ENCODE results near the gene ESYT2.
"Not testable (repeated sequence)": the region's sequence is repeated elsewhere in the genome, so short reads cannot be mapped to it uniquely, and the experiment has no call there.

Gene ESYT2

DNA sequence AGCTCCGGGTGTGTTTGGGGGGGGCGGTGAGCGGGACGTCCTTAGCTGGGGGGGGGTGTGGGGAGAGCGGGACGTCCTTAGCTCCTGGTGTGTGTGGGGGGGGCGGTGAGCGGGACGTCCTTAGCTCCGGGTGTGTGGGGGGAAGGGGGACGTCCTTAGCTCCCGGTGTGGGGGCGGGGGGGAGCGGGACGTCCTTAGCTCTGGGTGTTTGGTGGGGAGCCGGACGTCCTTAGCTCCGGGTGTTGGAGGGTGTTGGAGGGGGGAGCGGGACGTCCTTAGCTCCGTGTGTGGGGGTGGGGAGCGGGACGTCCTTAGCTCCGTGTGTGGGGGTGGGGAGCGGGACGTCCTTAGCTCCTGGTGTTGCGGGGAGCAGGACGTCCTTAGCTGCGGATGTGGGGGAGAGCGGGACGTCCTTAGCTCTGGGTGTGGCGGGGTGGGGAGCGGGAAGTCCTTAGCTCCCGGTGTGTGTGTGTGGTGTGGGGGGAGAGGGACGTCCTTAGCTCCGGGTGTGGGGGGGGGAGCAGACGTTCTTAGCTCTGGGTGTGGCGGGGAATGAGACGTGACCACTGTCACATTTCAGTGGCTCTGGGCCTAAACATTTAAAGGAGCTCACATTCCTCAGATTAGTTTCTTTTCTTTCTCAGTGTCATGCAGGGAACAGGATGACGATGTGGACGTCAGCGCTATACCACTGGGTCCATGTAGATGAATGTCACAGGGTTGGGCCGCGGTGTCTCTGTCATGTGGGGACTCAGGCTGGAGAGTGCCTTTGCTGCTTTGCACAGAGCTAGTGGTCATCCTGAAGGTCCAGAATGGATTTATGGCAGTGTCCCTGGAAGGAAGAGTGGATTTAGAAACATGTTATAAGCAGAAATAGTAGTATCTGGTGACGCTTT, 34.5 kb upstream of the ESYT2 start:
- TF ChIP-seq CTCF (IDR thresholded peaks at IDR 0.05): no peak
- DNase-seq: peak; percentile 46
- Mint-ChIP-seq H3K4me1 (peaks cover 87% of the 10 kb centered on the region), H3K9me3 (peaks cover 5% of the 10 kb centered on the region), H3K27me3 (ENCODE audit: low read depth, poor library complexity) (peaks cover 17% of the 10 kb centered on the region), H3K36me3 (ENCODE audit: low read depth) (peaks cover 28% of the 10 kb centered on the region), H3K27ac (peak overlapping the region; percentile 98), H3K4me3 (peak overlapping the region; percentile 87)

DNA sequence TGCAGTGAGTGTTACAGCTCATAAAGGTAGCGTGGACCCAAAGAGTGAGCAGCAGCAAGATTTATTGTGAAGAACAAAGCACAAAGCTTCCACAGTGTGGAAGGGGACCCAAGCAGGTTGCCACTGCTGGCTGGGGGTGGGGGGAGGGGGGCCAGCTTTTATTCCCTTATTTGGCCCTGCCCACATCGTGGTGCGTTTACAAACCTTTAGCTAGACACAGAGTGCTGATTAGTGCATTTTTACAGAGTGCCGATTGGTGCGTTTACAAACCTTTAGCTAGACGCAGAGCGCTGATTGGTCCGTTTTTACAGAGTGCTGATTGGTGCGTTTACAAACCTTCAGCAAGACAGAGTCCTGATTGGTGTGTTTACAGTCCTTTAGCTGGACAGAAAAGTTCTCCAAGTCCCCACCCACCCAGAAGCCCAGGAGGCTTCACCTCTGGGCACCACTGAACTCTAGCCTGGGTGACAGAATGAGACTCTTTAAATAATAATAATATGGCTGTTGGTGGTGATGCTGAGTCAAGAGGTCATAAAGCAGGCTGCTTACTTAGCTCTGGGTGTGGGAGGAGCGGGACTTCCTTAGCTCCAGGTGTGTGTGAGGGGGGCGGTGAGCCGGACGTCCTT, 33.8 kb upstream of the ESYT2 start:
- Mint-ChIP-seq H3K27ac (peak overlapping the region; percentile 36), H3K4me1 (peaks cover 87% of the 10 kb centered on the region), H3K36me3 (ENCODE audit: low read depth) (peaks cover 28% of the 10 kb centered on the region), H3K27me3 (ENCODE audit: low read depth, poor library complexity) (peaks cover 17% of the 10 kb centered on the region), H3K4me3 (peak overlapping the region; percentile 87)
- DNase-seq, H3K9me3 Mint-ChIP-seq: not testable (repeated sequence)

- no peak for TF ChIP-seq CTCF (IDR thresholded peaks at IDR 0.05)
- Mint-ChIP-seq H3K27ac (peak overlapping the region; percentile 99), H3K27me3 (ENCODE audit: low read depth, poor library complexity) (peaks cover 14% of the 10 kb centered on the region), H3K36me3 (ENCODE audit: low read depth) (peaks cover 25% of the 10 kb centered on the region), H3K9me3 (peaks cover 5% of the 10 kb centered on the region), H3K4me1 (peaks cover 90% of the 10 kb centered on the region), H3K4me3 (peak overlapping the region; percentile 87)
- DNase-seq: no peak
These were observed 32.8 kb upstream of the ESYT2 start for GRCh38 chr7:158861936-158862704.

- no peak for DNase-seq
- H3K9me3 Mint-ChIP-seq: peaks cover 5% of the 10 kb centered on the region
- no peak for TF ChIP-seq CTCF (IDR thresholded peaks at IDR 0.05)
- peaks cover 14% of the 10 kb centered on the region for H3K27me3 Mint-ChIP-seq (ENCODE audit: low read depth, poor library complexity)
- H3K4me1 Mint-ChIP-seq: peaks cover 89% of the 10 kb centered on the region
- H3K36me3 Mint-ChIP-seq (ENCODE audit: low read depth): peaks cover 23% of the 10 kb centered on the region
- H3K27ac Mint-ChIP-seq: peak overlapping the region; percentile 99
- H3K4me3 Mint-ChIP-seq: peak overlapping the region; percentile 55
These were observed 31.9 kb upstream of the ESYT2 start for GRCh38 chr7:158861004-158861787.

- peaks cover 88% of the 10 kb centered on the region for H3K4me1 Mint-ChIP-seq
These were observed 31.1 kb upstream of the ESYT2 start for GRCh38 chr7:158860394-158860793.

More at GRCh38 chr7:158860394-158860793, 31.1 kb upstream of the ESYT2 start:
- Mint-ChIP-seq H3K27me3 (ENCODE audit: low read depth, poor library complexity) (peaks cover 14% of the 10 kb centered on the region), H3K9me3 (peaks cover 5% of the 10 kb centered on the region), H3K4me3 (peak overlapping the region; percentile 55), H3K27ac (no peak overlapping the region), H3K36me3 (ENCODE audit: low read depth) (peaks cover 23% of the 10 kb centered on the region)
- TF ChIP-seq CTCF (IDR thresholded peaks at IDR 0.05): no peak
- no peak for DNase-seq

Measured in nephron progenitor cell (in vitro differentiated cells).